GM12878 (cell line): Measurements from ENCODE around the gene TNFSF9.
"Not testable (repeated sequence)": the region's sequence is repeated elsewhere in the genome, so short reads cannot be mapped to it uniquely, and the experiment has no call there.

ENCODE experiments used
- EP300 ChIP-seq, 2 experiments: fragments of 150-350 bp in 1 of 2; IDR thresholded peaks; 2 replicates each; pipeline ENCODE4 v1.6.1; 2011 to 2012; ENCODE audit warnings: low read depth in 2 of 2, low read length in 2 of 2, borderline replicate concordance in 1 of 2, improper control_type of control experiment in 1 of 2, inconsistent platforms in 1 of 2; ENCODE audit not compliant: control insufficient read depth in 1 of 2
- FOXK2 ChIP-seq: fragments of 450-650 bp; IDR thresholded peaks from 2 replicates; pipeline ENCODE4 v1.6.1; 2017; ENCODE audit warnings: mild to moderate bottlenecking, moderate library complexity
- NFIC ChIP-seq: IDR thresholded peaks from 2 replicates; pipeline ENCODE4 v1.6.1; 2012; ENCODE audit warnings: low read depth, mild to moderate bottlenecking, inconsistent platforms, low read length, moderate library complexity
- NR2C1 ChIP-seq: fragments of 450-650 bp; IDR thresholded peaks from 2 replicates; pipeline ENCODE4 v1.6.1; 2017; ENCODE audit warnings: antibody characterized with exemption, mild to moderate bottlenecking, moderate library complexity
- POLR2AphosphoS5 ChIP-seq: IDR thresholded peaks from 2 replicates; pipeline ENCODE4 v1.6.1; 2011; ENCODE audit warnings: mild to moderate bottlenecking, low read length, inconsistent platforms
- SMAD5 ChIP-seq: IDR thresholded peaks from 2 replicates; pipeline ENCODE4 v1.6.1; 2016; ENCODE audit warnings: antibody characterized with exemption, low read depth
- TF ChIP-seq, protein P1 (sequence below), 3 experiments: IDR thresholded peaks in 2 of 3; conservative IDR thresholded peaks in 1 of 3; 2 replicates each; pipeline ENCODE4 v1.5.1; 2011; ENCODE audit warnings: low read depth in 3 of 3, low read length in 3 of 3, mild to moderate bottlenecking in 3 of 3, control low read depth in 2 of 3, moderate library complexity in 2 of 3, inconsistent platforms in 1 of 3, mixed read lengths in 1 of 3; ENCODE audit not compliant: control insufficient read depth in 2 of 3, insufficient read depth in 1 of 3; ENCODE audit errors: extremely low read depth in 1 of 3
- TF ChIP-seq, protein P2 (sequence below): IDR thresholded peaks from 2 replicates; pipeline ENCODE4 v1.6.1; 2011; ENCODE audit warnings: low read depth, low read length, improper control_type of control experiment, borderline replicate concordance
- TF ChIP-seq, protein P3 (sequence below): fragments of 450-650 bp; IDR thresholded peaks from 2 replicates; pipeline ENCODE4 v1.6.1; 2016; ENCODE audit warnings: mild to moderate bottlenecking

DNA sequence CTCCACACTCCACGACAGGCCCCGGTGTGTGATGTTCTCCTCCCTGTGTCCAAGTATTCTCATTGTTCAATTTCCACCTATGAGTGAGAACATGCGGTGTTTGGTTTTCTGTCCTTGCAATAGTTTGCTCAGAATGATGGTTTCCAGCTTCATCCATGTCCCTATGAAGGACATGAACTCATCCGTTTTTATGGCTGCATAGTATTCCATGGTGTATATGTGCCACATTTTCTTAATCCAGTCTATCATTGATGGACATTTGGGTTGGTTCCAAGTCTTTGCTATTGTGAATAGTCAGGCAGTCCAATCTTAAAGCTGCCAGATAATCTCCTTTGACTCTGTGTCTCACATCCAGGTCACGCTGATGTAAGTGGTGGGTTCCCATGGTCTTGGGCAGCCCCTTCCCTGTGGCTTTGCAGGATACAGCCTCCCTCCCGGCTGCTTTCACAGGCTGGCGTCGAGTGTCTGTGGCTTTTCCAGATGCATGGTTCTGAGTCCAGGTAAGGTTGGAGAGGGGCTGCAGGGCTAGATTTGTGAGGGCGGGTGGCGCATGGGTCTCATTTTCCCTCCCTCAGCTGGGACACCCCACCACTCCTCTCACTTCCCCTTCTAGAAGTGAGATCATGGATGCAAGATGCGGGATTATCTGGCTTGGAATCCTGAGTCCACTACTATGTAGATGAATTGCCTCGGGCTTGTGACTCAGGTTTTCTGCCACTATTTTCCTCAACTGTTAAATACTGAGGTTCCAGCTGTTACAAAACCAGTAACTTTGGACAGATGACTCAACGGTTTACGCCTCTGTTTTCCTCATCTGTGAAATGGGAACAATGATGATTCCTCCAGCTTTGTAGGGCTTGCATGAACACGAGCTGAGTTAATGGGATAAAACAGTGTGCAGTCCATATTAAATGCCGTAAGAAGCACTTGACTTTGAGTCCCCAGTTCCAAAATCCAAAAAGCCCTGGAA lies 52.0 kb downstream of the TNFSF9 start:
- TF ChIP-seq, protein P1, sequence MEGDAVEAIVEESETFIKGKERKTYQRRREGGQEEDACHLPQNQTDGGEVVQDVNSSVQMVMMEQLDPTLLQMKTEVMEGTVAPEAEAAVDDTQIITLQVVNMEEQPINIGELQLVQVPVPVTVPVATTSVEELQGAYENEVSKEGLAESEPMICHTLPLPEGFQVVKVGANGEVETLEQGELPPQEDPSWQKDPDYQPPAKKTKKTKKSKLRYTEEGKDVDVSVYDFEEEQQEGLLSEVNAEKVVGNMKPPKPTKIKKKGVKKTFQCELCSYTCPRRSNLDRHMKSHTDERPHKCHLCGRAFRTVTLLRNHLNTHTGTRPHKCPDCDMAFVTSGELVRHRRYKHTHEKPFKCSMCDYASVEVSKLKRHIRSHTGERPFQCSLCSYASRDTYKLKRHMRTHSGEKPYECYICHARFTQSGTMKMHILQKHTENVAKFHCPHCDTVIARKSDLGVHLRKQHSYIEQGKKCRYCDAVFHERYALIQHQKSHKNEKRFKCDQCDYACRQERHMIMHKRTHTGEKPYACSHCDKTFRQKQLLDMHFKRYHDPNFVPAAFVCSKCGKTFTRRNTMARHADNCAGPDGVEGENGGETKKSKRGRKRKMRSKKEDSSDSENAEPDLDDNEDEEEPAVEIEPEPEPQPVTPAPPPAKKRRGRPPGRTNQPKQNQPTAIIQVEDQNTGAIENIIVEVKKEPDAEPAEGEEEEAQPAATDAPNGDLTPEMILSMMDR (IDR thresholded peaks at IDR 0.05 in 2 of 3, conservative IDR thresholded peaks at IDR 0.05 in 1 of 3; ENCODE audit: control insufficient read depth in 2 of 3, extremely low read depth in 1 of 3, insufficient read depth in 1 of 3, low read depth in 3 of 3, low read length in 3 of 3), result not testable (repeated sequence)
- TF ChIP-seq, protein P2, sequence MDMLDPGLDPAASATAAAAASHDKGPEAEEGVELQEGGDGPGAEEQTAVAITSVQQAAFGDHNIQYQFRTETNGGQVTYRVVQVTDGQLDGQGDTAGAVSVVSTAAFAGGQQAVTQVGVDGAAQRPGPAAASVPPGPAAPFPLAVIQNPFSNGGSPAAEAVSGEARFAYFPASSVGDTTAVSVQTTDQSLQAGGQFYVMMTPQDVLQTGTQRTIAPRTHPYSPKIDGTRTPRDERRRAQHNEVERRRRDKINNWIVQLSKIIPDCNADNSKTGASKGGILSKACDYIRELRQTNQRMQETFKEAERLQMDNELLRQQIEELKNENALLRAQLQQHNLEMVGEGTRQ, result not testable (repeated sequence)
- not testable (repeated sequence) for TF ChIP-seq EP300 (IDR thresholded peaks at IDR 0.05; ENCODE audit: borderline replicate concordance in 1 of 2, control insufficient read depth in 1 of 2, low read depth in 2 of 2, low read length in 2 of 2); SMAD5; POLR2AphosphoS5; NFIC; FOXK2; NR2C1
- TF ChIP-seq, protein P3, sequence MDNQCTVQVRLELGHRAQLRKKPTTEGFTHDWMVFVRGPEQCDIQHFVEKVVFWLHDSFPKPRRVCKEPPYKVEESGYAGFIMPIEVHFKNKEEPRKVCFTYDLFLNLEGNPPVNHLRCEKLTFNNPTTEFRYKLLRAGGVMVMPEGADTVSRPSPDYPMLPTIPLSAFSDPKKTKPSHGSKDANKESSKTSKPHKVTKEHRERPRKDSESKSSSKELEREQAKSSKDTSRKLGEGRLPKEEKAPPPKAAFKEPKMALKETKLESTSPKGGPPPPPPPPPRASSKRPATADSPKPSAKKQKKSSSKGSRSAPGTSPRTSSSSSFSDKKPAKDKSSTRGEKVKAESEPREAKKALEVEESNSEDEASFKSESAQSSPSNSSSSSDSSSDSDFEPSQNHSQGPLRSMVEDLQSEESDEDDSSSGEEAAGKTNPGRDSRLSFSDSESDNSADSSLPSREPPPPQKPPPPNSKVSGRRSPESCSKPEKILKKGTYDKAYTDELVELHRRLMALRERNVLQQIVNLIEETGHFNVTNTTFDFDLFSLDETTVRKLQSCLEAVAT, result not testable (repeated sequence)
